ENCODE data around the gene CHST6.

Gene CHST6

GRCh38 chr16:75433732-75434413 is 61.4 kb downstream of the CHST6 start:
- TF ChIP-seq GATA2 (IDR thresholded peaks at IDR 0.05; ENCODE audit: low read depth, low read length) (no peak), GATA3 (IDR thresholded peaks at IDR 0.05; ENCODE audit: low read depth, low read length) (no peak)

- TF ChIP-seq GATA3 (IDR thresholded peaks at IDR 0.05; ENCODE audit: low read depth, low read length), result no peak
Observed at GRCh38 chr16:75432828-75433731, 62.2 kb downstream of the CHST6 start, which contains the start of gene CFDP1. TSS of gene CFDP1 (minus strand) at chr16:75433503. CDS start at chr16:75433352, 151 bp downstream.

- TF ChIP-seq GATA2 (IDR thresholded peaks at IDR 0.05; ENCODE audit: low read depth, low read length) (no peak), GATA3 (IDR thresholded peaks at IDR 0.05; ENCODE audit: low read depth, low read length) (no peak)
Observed at GRCh38 chr16:75429621-75430403, 65.4 kb downstream of the CHST6 start.

- TF ChIP-seq GATA2 (IDR thresholded peaks at IDR 0.05; ENCODE audit: low read depth, low read length), result no peak
Observed at GRCh38 chr16:75423723-75424104, 71.5 kb downstream of the CHST6 start.
